ENCODE data around the gene STX16.

DNA sequence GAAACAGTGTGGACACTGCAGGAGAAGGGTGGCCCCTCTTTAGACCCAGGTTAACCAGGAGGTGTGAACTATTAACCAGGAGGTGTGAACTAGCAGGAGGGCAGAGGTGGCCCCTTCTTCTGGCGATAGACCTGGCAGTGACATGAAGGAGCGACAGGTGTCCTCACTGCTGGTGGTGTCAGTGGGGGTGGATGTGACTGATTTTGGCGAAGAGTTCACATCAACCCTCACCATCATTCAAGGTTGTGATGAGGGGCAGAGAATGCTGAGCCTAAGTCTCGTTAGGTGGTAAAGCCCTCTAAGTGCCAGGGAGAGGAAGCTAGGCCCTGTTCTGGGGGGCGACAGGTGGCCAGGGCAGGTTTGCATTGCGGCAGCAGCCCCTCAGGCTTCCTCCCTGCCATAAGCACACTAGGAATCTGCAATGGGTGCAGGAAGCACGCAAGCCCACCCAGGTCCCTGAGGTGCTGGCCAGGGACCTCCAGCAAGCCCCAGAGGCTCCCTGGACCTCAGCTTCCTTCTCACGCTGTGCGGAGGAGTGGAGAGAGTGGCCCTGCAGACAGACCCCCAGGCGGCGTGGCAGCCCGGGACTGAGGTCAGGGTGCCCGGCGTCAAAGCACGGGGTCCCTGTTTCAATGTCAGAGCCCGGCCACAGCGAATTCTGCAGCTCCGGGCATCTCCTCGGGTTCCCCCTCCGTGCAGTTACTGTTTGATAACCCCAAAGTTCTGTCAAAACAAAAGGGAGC lies 55.2 kb downstream of the STX16 start:
- TF ChIP-seq, protein P1, sequence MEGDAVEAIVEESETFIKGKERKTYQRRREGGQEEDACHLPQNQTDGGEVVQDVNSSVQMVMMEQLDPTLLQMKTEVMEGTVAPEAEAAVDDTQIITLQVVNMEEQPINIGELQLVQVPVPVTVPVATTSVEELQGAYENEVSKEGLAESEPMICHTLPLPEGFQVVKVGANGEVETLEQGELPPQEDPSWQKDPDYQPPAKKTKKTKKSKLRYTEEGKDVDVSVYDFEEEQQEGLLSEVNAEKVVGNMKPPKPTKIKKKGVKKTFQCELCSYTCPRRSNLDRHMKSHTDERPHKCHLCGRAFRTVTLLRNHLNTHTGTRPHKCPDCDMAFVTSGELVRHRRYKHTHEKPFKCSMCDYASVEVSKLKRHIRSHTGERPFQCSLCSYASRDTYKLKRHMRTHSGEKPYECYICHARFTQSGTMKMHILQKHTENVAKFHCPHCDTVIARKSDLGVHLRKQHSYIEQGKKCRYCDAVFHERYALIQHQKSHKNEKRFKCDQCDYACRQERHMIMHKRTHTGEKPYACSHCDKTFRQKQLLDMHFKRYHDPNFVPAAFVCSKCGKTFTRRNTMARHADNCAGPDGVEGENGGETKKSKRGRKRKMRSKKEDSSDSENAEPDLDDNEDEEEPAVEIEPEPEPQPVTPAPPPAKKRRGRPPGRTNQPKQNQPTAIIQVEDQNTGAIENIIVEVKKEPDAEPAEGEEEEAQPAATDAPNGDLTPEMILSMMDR (IDR thresholded peaks at IDR 0.05; ENCODE audit: poor library complexity), result no peak
- TF ChIP-seq EZH2 (IDR thresholded peaks at IDR 0.05; ENCODE audit: borderline replicate concordance) (no peak), EZH2phosphoT487 (IDR thresholded peaks at IDR 0.05; ENCODE audit: low read depth, severe bottlenecking, unreplicated experiment) (no peak)

Data from hepatocyte (in vitro differentiated cells).